MCF 10A (cell line): Measurements from ENCODE around the gene BEST3. TPM values are rescaled to one million over a fixed set of nuclear protein-coding genes. Genes with fewer than 3 reads are reported as not detected.

Experiments used
- BruUV-seq: library from RNA; stranded (reverse); fragments of 400-500 nt; replicated peaks from 2 replicates; lab custom pipeline; 2021; lab: Mats Ljungman, UMichigan
- CTCF ChIA-PET: fragments of 300-600 bp; sonication (Branson Sonifier 250); formaldehyde crosslinking; extraction: SDS; loops from one replicate; lab custom pipeline; 2021; ENCODE audit warnings: antibody characterized with exemption, inconsistent platforms; lab: Yijun Ruan, JAX
- POLR2A ChIA-PET: fragments of 300-600, 350-650 bp; sonication (Branson Sonifier 250); formaldehyde crosslinking; extraction: SDS; loops from one replicate; lab custom pipeline; 2020; ENCODE audit warnings: antibody characterized with exemption, inconsistent platforms; lab: Yijun Ruan, JAX
- DNase-seq: peaks from one replicate; pipeline ENCODE4 v3.0.0-alpha.2; 2018; ENCODE audit not compliant: unreplicated experiment
- H3K27ac Mint-ChIP-seq: one replicate; pipeline ENCODE4 v1.8.0; 2022; ENCODE audit warnings: mild to moderate bottlenecking, low read depth, mixed read lengths; ENCODE audit not compliant: unreplicated experiment
- H3K27me3 Mint-ChIP-seq: one replicate; pipeline ENCODE4 v1.8.0; 2022; ENCODE audit warnings: mixed read lengths; ENCODE audit not compliant: insufficient read depth, unreplicated experiment
- H3K36me3 Mint-ChIP-seq: one replicate; pipeline ENCODE4 v1.8.0; 2022; ENCODE audit warnings: mild to moderate bottlenecking, moderate library complexity, mixed read lengths; ENCODE audit not compliant: insufficient read depth, unreplicated experiment
- H3K4me1 Mint-ChIP-seq: one replicate; pipeline ENCODE4 v1.8.0; 2022; ENCODE audit warnings: mixed read lengths; ENCODE audit not compliant: insufficient read depth, unreplicated experiment
- H3K4me3 Mint-ChIP-seq: one replicate; pipeline ENCODE4 v1.8.0; 2022; ENCODE audit warnings: mild to moderate bottlenecking, moderate library complexity, mixed read lengths; ENCODE audit not compliant: unreplicated experiment
- H3K9me3 Mint-ChIP-seq: one replicate; pipeline ENCODE4 v1.8.0; 2022; ENCODE audit warnings: mixed read lengths; ENCODE audit not compliant: unreplicated experiment
- CTCF ChIP-seq: fragments of 200-600 bp; IDR thresholded peaks from one replicate; pipeline ENCODE4 v1.8.0; 2022; ENCODE audit warnings: antibody characterized with exemption, mild to moderate bottlenecking; ENCODE audit not compliant: unreplicated experiment
- intact Hi-C: fragments of 100-400 bp; cut with micrococcal nuclease; formaldehyde crosslinking; loops from 2 replicates; pipeline ENCODE4 v1.14.1; 2022
- total RNA-seq: library from RNA; stranded (reverse); gene quantifications from 2 replicates; pipeline ENCODE4 v1.2.3, GENCODE V29; 2022

BEST3 gene
- total RNA-seq, 1 experiment from 2014 or later = 0.56 TPM

- BruUV-seq = no TSS peak
- Mint-ChIP-seq H3K36me3 (no peaks in the 10 kb centered on the region), H3K4me1 (peaks cover 18% of the 10 kb centered on the region), H3K27ac (no peak overlapping the region), H3K9me3 (peaks cover 8% of the 10 kb centered on the region), H3K4me3 (no peak overlapping the region), H3K27me3 (no peaks in the 10 kb centered on the region)
- TF ChIP-seq CTCF = no peak
- CTCF ChIA-PET = no interaction called here
- intact Hi-C loops = no loop called here
- peak; percentile 23 for DNase-seq
- POLR2A ChIA-PET = no interaction called here
These were observed 40.9 kb downstream of the BEST3 start for GRCh38 chr12:69658203-69658602.

- intact Hi-C loops = no loop called here
- ChIA-PET CTCF (interaction anchor here (0.5 kb wide), 1 partner anchor 203 kb away, joined by 3 read pairs; no protein-coding TSS in a partner anchor), POLR2A (no interaction called here)
- H3K9me3 Mint-ChIP-seq = peaks cover 8% of the 10 kb centered on the region
- no peak for TF ChIP-seq CTCF
- peaks cover 18% of the 10 kb centered on the region for H3K4me1 Mint-ChIP-seq
- H3K4me3 Mint-ChIP-seq = no peak overlapping the region
- no peak overlapping the region for H3K27ac Mint-ChIP-seq
- H3K36me3 Mint-ChIP-seq = no peaks in the 10 kb centered on the region
- no TSS peak for BruUV-seq
- no peak for DNase-seq
- no peaks in the 10 kb centered on the region for H3K27me3 Mint-ChIP-seq
These were observed 41.5 kb downstream of the BEST3 start for GRCh38 chr12:69657376-69658137.

- CTCF ChIA-PET = interaction anchor here (0.6 to 1.9 kb wide), 5 partner anchors 12 to 1345 kb away, joined by 3 to 7 read pairs (median 5); no protein-coding TSS in a partner anchor
- POLR2A ChIA-PET = interaction anchor here (1.0 to 1.3 kb wide), 2 partner anchors 28 to 84 kb away, joined by 3 to 5 read pairs; no protein-coding TSS in a partner anchor
- TF ChIP-seq CTCF = no peak
- H3K36me3 Mint-ChIP-seq = no peaks in the 10 kb centered on the region
- intact Hi-C loops = no loop called here
- peak overlapping the region; percentile 57 for H3K27ac Mint-ChIP-seq
- DNase-seq = peak; percentile 39
- no peaks in the 10 kb centered on the region for H3K27me3 Mint-ChIP-seq
- BruUV-seq = no TSS peak
- H3K9me3 Mint-ChIP-seq = peaks cover 8% of the 10 kb centered on the region
- H3K4me3 Mint-ChIP-seq = no peak overlapping the region
- H3K4me1 Mint-ChIP-seq = peaks cover 18% of the 10 kb centered on the region
These were observed 43.3 kb downstream of the BEST3 start for GRCh38 chr12:69655616-69656340.

- BruUV-seq = no TSS peak
- no peak overlapping the region for H3K4me3 Mint-ChIP-seq
- peak; percentile 84 for DNase-seq
- ChIA-PET POLR2A (interaction anchor here (0.6 kb wide), 1 partner anchor 169 kb away, joined by 3 read pairs; no protein-coding TSS in a partner anchor), CTCF (interaction anchor here (0.5 to 1.9 kb wide), 2 partner anchors 15 to 224 kb away, joined by 3 to 7 read pairs; no protein-coding TSS in a partner anchor)
- H3K4me1 Mint-ChIP-seq = peaks cover 18% of the 10 kb centered on the region
- intact Hi-C loops = no loop called here
- H3K27me3 Mint-ChIP-seq = no peaks in the 10 kb centered on the region
- TF ChIP-seq CTCF = no peak
- H3K27ac Mint-ChIP-seq = no peak overlapping the region
- no peaks in the 10 kb centered on the region for H3K36me3 Mint-ChIP-seq
- H3K9me3 Mint-ChIP-seq = peaks cover 8% of the 10 kb centered on the region
These were observed 45.4 kb downstream of the BEST3 start for GRCh38 chr12:69653703-69654102.
